HEK293 (cell line): ENCODE data around the gene XPO5.

Experiments
- CTCF ChIA-PET: fragments of 350-600 bp; formaldehyde crosslinking; extraction: SDS; loops from one replicate; lab custom pipeline; 2021; ENCODE audit warnings: antibody characterized with exemption; lab: Yijun Ruan, JAX
- POLR2A ChIA-PET: fragments of 300-600 bp; formaldehyde crosslinking; extraction: SDS; loops from one replicate; lab custom pipeline; 2020; ENCODE audit warnings: antibody characterized with exemption, inconsistent platforms; lab: Yijun Ruan, JAX
- H3K27ac ChIP-seq: fragments of 200-500 bp; sonication (Bioruptor generic); 2 replicates; pipeline ENCODE4 v1.5.1; 2014; ENCODE audit warnings: low read depth, low read length, control low read depth, inconsistent platforms; ENCODE audit errors: extremely low read depth
- H3K36me3 ChIP-seq, 2 experiments: fragments of 200-500 bp in 1 of 2; sonication (Bioruptor generic) in 1 of 2; 1 replicate in 1 of 2; 2 replicates in 1 of 2; pipeline ENCODE4 v1.5.1; 2014 to 2017; ENCODE audit warnings: inconsistent platforms in 2 of 2, low read length in 2 of 2; ENCODE audit not compliant: control insufficient read depth in 2 of 2, insufficient read depth in 1 of 2
- H3K4me1 ChIP-seq: fragments of 200-500 bp; sonication (Bioruptor generic); 2 replicates; pipeline ENCODE4 v1.5.1; 2014; ENCODE audit warnings: mild to moderate bottlenecking, low read length, inconsistent platforms; ENCODE audit not compliant: control insufficient read depth, insufficient read depth
- H3K4me3 ChIP-seq: 2 replicates; pipeline ENCODE4 v1.5.1; 2011; ENCODE audit warnings: low read depth, mild to moderate bottlenecking, control low read depth, low read length, moderate library complexity
- H3K9me3 ChIP-seq: fragments of 200-500 bp; sonication (Bioruptor generic); 2 replicates; pipeline ENCODE4 v1.5.1; 2014; ENCODE audit warnings: low read depth, low read length, inconsistent platforms; ENCODE audit not compliant: control insufficient read depth, insufficient read depth
- REPIN1 ChIP-seq: fragments of 450-650 bp; formaldehyde crosslinking; IDR thresholded peaks from 2 replicates; pipeline ENCODE4 v1.5.1; 2017; ENCODE audit warnings: missing biosample characterization, missing genetic modification characterization, low read depth
- YY1 ChIP-seq: fragments of 450-650 bp; formaldehyde crosslinking; IDR thresholded peaks from 2 replicates; pipeline ENCODE4 v1.5.1; 2018; ENCODE audit warnings: missing biosample characterization, missing genetic modification characterization
- ZNF114 ChIP-seq: fragments of 450-650 bp; formaldehyde crosslinking; IDR thresholded peaks from 2 replicates; pipeline ENCODE4 v1.5.0; 2017; ENCODE audit warnings: missing biosample characterization, missing genetic modification characterization
- ZNF24 ChIP-seq: fragments of 450-650 bp; formaldehyde crosslinking; IDR thresholded peaks from 2 replicates; pipeline ENCODE4 v1.5.1; 2016; ENCODE audit warnings: missing biosample characterization, missing genetic modification characterization
- ZNF658 ChIP-seq: fragments of 450-650 bp; formaldehyde crosslinking; IDR thresholded peaks from 2 replicates; pipeline ENCODE4; 2016; ENCODE audit warnings: missing biosample characterization, missing genetic modification characterization
- TF ChIP-seq, protein P1 (sequence below): fragments of 450-650 bp; formaldehyde crosslinking; IDR thresholded peaks from 2 replicates; pipeline ENCODE4 v1.5.1; 2016; ENCODE audit warnings: missing biosample characterization, missing genetic modification characterization, low read depth
- TF ChIP-seq, protein P2 (sequence below): fragments of 450-650 bp; formaldehyde crosslinking; IDR thresholded peaks from 2 replicates; pipeline ENCODE4 v1.5.1; 2016; ENCODE audit warnings: missing biosample characterization, missing genetic modification characterization, borderline replicate concordance
- TF ChIP-seq, protein P3 (sequence below): fragments of 450-650 bp; formaldehyde crosslinking; IDR thresholded peaks from 2 replicates; pipeline ENCODE4 v1.5.1; 2016; ENCODE audit warnings: missing biosample characterization, missing genetic modification characterization, borderline replicate concordance

The XPO5 gene

DNA sequence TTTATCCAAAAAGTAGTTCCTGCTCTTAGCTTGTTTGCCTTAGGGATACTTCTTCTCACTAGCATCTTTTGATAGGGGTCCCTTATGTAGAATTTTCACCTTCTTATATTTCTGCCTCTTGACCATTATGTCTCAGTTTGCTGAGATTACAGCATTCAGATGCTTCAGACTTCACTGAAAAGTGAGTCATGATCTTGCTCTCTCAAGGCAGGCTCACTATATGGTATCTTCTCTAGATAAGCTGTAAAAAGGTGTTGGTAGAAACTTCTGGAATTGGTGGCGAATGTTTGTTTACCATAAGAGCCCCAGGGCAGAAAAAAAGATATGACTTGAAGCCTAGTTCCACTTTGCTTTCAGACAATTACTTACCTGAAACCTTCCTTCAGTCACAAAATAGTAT is 33.6 kb upstream of the XPO5 start:
- TF ChIP-seq, protein P1, sequence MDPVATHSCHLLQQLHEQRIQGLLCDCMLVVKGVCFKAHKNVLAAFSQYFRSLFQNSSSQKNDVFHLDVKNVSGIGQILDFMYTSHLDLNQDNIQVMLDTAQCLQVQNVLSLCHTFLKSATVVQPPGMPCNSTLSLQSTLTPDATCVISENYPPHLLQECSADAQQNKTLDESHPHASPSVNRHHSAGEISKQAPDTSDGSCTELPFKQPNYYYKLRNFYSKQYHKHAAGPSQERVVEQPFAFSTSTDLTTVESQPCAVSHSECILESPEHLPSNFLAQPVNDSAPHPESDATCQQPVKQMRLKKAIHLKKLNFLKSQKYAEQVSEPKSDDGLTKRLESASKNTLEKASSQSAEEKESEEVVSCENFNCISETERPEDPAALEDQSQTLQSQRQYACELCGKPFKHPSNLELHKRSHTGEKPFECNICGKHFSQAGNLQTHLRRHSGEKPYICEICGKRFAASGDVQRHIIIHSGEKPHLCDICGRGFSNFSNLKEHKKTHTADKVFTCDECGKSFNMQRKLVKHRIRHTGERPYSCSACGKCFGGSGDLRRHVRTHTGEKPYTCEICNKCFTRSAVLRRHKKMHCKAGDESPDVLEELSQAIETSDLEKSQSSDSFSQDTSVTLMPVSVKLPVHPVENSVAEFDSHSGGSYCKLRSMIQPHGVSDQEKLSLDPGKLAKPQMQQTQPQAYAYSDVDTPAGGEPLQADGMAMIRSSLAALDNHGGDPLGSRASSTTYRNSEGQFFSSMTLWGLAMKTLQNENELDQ (tag by site-specific recombination): no peak
- TF ChIP-seq YY1 (tag by site-specific recombination) (no peak), ZNF114 (tag by site-specific recombination) (no peak), ZNF658 (no peak)
- TF ChIP-seq, protein P2, sequence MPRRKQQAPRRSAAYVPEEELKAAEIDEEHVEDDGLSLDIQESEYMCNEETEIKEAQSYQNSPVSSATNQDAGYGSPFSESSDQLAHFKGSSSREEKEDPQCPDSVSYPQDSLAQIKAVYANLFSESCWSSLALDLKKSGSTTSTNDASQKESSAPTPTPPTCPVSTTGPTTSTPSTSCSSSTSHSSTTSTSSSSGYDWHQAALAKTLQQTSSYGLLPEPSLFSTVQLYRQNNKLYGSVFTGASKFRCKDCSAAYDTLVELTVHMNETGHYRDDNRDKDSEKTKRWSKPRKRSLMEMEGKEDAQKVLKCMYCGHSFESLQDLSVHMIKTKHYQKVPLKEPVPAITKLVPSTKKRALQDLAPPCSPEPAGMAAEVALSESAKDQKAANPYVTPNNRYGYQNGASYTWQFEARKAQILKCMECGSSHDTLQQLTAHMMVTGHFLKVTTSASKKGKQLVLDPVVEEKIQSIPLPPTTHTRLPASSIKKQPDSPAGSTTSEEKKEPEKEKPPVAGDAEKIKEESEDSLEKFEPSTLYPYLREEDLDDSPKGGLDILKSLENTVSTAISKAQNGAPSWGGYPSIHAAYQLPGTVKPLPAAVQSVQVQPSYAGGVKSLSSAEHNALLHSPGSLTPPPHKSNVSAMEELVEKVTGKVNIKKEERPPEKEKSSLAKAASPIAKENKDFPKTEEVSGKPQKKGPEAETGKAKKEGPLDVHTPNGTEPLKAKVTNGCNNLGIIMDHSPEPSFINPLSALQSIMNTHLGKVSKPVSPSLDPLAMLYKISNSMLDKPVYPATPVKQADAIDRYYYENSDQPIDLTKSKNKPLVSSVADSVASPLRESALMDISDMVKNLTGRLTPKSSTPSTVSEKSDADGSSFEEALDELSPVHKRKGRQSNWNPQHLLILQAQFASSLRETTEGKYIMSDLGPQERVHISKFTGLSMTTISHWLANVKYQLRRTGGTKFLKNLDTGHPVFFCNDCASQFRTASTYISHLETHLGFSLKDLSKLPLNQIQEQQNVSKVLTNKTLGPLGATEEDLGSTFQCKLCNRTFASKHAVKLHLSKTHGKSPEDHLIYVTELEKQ: no peak
- TF ChIP-seq, protein P3, sequence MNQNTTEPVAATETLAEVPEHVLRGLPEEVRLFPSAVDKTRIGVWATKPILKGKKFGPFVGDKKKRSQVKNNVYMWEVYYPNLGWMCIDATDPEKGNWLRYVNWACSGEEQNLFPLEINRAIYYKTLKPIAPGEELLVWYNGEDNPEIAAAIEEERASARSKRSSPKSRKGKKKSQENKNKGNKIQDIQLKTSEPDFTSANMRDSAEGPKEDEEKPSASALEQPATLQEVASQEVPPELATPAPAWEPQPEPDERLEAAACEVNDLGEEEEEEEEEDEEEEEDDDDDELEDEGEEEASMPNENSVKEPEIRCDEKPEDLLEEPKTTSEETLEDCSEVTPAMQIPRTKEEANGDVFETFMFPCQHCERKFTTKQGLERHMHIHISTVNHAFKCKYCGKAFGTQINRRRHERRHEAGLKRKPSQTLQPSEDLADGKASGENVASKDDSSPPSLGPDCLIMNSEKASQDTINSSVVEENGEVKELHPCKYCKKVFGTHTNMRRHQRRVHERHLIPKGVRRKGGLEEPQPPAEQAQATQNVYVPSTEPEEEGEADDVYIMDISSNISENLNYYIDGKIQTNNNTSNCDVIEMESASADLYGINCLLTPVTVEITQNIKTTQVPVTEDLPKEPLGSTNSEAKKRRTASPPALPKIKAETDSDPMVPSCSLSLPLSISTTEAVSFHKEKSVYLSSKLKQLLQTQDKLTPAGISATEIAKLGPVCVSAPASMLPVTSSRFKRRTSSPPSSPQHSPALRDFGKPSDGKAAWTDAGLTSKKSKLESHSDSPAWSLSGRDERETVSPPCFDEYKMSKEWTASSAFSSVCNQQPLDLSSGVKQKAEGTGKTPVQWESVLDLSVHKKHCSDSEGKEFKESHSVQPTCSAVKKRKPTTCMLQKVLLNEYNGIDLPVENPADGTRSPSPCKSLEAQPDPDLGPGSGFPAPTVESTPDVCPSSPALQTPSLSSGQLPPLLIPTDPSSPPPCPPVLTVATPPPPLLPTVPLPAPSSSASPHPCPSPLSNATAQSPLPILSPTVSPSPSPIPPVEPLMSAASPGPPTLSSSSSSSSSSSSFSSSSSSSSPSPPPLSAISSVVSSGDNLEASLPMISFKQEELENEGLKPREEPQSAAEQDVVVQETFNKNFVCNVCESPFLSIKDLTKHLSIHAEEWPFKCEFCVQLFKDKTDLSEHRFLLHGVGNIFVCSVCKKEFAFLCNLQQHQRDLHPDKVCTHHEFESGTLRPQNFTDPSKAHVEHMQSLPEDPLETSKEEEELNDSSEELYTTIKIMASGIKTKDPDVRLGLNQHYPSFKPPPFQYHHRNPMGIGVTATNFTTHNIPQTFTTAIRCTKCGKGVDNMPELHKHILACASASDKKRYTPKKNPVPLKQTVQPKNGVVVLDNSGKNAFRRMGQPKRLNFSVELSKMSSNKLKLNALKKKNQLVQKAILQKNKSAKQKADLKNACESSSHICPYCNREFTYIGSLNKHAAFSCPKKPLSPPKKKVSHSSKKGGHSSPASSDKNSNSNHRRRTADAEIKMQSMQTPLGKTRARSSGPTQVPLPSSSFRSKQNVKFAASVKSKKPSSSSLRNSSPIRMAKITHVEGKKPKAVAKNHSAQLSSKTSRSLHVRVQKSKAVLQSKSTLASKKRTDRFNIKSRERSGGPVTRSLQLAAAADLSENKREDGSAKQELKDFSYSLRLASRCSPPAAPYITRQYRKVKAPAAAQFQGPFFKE (tag by site-specific recombination): no peak
- POLR2A ChIA-PET: interaction anchor here (1.9 kb wide), 1 partner anchor 20 kb away, joined by 7 read pairs; the partner anchor contains the start of gene GTPBP2

DNA sequence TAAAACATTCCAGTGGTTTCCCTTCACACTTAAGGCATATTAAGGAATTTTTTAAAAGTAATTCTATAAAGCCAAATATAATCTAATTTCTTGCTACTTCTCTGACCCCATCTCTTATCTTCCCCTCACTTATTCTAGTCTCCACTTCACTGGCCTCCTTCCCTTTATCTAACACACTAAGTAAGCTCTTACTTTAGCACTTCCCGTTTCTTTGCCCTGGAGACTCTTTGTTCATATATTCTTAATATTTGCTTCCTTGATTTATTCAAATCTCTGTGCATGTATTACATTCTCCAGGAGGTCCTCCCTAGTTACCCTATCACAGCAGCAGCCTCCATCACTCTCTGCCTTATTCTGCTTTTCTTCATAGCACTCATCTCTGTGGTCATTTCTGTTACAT is 33.0 kb upstream of the XPO5 start:
- ChIA-PET POLR2A (interaction anchor here (0.6 to 1.9 kb wide), 4 partner anchors 19 to 34 kb away, joined by 3 to 7 read pairs (median 4); partner anchors contain the start of genes GTPBP2 and MAD2L1BP), CTCF (interaction anchor here (0.6 to 6.1 kb wide), 50 partner anchors 8 to 1076 kb away, joined by 3 to 63 read pairs (median 4); partner anchors contain the start of genes GTPBP2, POLH, VEGFA and XPO5)
- no peak overlapping the region for H3K27ac ChIP-seq
- peaks cover 57 to 78% of the 10 kb centered on the region in 2 experiments for H3K36me3 ChIP-seq
- no peaks in the 10 kb centered on the region for H3K9me3 ChIP-seq
- TF ChIP-seq REPIN1 (tag by site-specific recombination) (no peak), ZNF24 (no peak)
- no peaks in the 10 kb centered on the region for H3K4me1 ChIP-seq
- no peak overlapping the region for H3K4me3 ChIP-seq

More for the DNA sequence above, 33.6 kb upstream of the XPO5 start:
- Histone ChIP-seq H3K9me3 (no peaks in the 10 kb centered on the region), H3K27ac (no peak overlapping the region), H3K36me3 (peaks cover 62 to 78% of the 10 kb centered on the region in 2 experiments), H3K4me1 (no peaks in the 10 kb centered on the region), H3K4me3 (no peak overlapping the region)
- CTCF ChIA-PET: interaction anchor here (0.7 to 6.1 kb wide), 19 partner anchors 9 to 483 kb away, joined by 3 to 63 read pairs (median 5); partner anchors contain the start of gene VEGFA
